Activated CD4-positive, alpha-beta T cell treated with anti-CD3 and anti-CD28 coated beads, Interleukin-2, Interleukin-4, amounts not matched to agents 100 ng/mL and 50 ng/mL, durations not matched to agents 16 hours and 8 hours (primary cell): ENCODE results near the gene XRCC1.
"Not testable (repeated sequence)": the region's sequence is repeated elsewhere in the genome, so short reads cannot be mapped to it uniquely, and the experiment has no call there.

ENCODE experiments used
- DNase-seq: peaks from one replicate; pipeline ENCODE4 v3.0.0-alpha.2; 2020; ENCODE audit warnings: low spot score

XRCC1 gene

GRCh38 chr19:43519436-43520088 is 55.8 kb downstream of the XRCC1 start:
- DNase-seq = peak; percentile 80

DNA sequence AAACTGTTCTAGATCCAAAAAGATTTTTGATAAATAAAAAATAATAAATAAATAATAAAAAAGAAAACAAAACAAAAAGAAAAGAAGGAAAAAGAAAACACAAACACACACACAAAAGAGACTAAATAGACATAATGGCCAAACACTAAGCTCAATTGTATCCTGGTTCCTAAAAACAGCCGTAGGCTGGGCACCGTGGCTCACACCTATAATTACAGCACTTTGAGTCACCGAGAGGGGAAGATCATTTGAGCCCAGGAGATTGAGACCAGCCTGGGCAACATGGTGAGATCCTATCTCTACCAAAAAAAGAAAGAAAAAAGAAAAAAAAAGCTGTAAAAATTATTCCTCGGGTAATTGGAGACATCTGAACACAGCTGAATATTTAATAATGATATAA is 57.3 kb downstream of the XRCC1 start:
- no peak for DNase-seq

DNA sequence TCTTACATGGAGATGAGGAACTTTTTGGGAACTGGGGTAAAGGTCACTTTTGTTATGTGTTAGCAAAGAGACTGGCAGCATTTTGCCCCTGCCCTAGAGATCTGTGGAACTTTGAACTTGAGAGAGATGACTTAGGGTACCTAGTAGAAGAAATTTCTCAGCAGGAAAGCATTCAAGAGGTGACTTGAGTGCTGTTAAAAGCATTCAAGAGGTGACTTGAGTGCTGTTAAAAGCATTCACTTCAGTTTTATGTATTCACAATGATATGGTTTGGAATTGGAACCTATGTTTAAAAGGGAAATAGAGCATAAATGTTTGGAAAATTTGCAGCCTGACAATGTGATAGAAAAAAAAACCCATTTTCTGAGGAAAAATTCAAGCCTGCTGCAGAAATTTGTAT is 62.9 kb downstream of the XRCC1 start:
- DNase-seq = not testable (repeated sequence)

- no peak for DNase-seq
These were observed 64.0 kb downstream of the XRCC1 start for GRCh38 chr19:43511324-43511723.

- no peak for DNase-seq
These were observed 64.6 kb downstream of the XRCC1 start for GRCh38 chr19:43510713-43511112.

- DNase-seq = no peak
These were observed 67.4 kb downstream of the XRCC1 start for GRCh38 chr19:43507880-43508279.

DNA sequence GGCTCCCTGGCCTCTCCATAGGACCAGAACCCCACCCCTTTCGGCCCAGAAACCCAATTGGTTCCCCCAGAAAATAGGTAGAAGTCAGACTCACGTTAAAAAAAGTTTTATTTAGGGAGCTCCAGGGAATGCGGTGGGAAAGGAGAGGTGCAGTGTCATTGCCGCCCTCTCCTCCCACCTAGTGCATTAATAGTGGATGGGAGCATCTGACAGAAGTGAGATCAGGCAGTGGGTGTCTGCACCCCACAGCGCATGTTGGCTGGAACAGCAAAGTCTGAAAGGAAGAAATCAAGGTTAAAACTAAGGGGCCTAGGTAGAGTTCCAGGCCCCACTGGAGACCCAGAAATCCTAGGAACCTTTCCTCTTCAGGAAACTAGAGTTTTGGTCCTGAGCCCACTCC is 68.7 kb downstream of the XRCC1 start:
- no peak for DNase-seq

DNA sequence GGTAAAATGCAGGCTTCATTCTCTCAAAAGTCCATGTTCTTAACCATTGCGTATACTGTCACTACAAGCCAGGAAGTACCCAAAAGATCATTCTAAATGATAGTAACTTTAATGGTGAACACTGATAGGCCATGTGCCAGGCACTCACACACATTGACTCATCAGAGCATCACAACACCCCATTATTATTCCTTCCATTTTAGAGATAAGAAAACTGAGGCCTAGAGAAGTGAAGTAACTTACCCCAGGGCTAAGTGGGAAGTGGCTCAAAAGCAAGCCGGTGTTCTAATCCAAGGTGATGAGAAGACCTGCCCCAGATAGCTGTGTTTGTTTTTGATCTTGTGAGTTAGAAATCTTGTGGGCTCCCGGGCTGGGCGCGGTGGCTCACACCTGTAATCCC is 69.4 kb downstream of the XRCC1 start:
- no peak for DNase-seq

DNA sequence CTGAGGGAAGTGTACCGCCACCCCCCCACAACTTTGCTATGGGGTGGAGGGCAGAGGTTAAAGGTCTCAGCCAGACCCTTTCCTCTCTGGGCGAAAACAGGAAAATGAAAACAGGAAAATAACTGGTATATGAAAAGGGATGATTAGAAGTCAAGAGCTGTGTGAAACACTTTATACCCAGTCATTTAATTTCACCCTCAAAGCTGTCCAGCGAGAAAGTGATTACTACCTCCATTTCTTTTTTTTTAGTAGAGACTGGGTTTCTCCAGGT is 70.2 kb downstream of the XRCC1 start:
- DNase-seq = no peak

GRCh38 chr19:43504426-43505185 is 70.7 kb downstream of the XRCC1 start, which contains the start of gene PHLDB3:
Gene PHLDB3, minus strand, starts transcription at chr19:43504746. Its CDS starts 628 bp downstream, at chr19:43504118.
- peak; percentile 31 for DNase-seq

- peak; percentile 98 for DNase-seq
These were observed 71.6 kb downstream of the XRCC1 start for GRCh38 chr19:43503501-43504425.

- DNase-seq = no peak
These were observed 72.8 kb downstream of the XRCC1 start for GRCh38 chr19:43502419-43502976.

GRCh38 chr19:43501661-43502418 is 73.5 kb downstream of the XRCC1 start:
- no peak for DNase-seq

GRCh38 chr19:43499042-43499441 is 76.3 kb downstream of the XRCC1 start:
- DNase-seq = no peak

DNA sequence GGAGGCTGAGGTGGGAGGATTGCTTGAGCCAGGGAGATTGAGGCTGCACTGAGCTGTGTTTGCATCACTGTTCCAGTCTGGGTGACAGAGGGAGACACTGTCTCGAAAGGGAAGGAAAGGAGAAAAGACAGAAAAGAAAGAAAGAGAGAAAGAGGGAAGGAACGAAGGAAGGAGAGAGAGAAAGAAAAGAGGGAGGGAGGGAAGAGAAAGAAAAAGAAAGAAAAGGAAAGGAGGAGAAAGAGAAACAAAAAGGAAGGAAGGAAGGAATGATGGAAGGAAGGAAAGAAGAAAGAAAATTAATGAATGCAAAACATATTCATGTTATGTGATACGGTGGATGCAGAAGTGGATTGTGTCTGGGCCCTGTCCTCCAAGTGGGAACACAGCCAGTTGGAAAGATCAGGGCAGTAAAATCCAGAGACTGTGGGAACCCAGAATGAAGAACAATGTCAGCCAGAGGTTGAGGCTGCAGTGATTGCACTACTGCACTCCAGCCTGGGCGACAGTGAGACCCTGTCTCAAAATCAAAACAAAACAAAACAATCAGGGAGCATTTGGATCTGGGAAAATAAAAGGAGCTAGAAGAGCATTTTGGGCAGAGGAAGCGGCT is 77.0 kb downstream of the XRCC1 start:
- DNase-seq = no peak

DNA sequence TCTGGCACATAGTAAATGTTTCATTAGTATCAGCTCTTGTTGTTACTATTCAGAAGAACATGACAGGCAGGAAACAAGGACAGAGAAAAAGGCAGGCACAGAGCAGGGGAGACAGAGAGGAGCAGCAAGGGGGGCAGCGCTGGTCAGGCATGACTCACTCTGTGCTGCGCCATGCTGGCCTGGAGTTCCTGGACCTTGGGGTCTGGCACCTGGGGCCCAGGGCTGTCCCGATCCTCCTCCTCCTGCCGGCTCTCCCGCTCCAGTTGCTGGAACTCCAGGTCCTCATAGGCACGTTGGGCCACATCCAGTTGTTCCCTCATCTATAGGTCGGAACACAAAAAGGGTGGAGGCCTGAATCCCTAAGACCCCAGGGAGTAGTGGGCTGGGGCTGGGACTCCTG is 78.4 kb downstream of the XRCC1 start:
- no peak for DNase-seq

DNA sequence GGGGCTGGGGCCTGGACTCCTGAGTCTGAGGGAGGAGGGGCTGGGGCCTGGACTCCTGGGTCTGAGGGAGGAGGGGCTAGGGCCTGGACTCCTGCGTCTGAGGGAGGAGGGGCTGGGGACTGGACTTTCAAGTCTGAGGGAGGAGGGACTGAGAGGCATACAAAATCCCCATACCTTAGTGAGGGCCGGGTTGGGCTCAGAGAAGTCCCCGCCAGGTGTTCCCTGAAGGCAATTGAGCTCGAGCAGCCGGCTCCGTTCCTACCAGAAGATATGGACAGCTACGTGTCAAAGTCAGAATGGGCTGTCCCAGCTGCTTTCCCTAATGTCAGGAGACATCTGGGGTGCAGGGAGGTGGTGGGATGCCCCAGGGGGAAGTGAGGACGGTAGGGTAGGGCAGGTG is 80.2 kb downstream of the XRCC1 start:
- no peak for DNase-seq
